ENCODE measurements around the gene C1GALT1C1L. TPM values are rescaled to one million over a fixed set of nuclear protein-coding genes. Genes with fewer than 3 reads are reported as not detected.
A peak's percentile ranks its signal among the peaks of the same experiment; 100 is the strongest.

C1GALT1C1L gene
- total and polyA plus RNA-seq, 2 of the 13 experiments (the other 11 are each of a cell fraction or from before 2014, with no cell fraction given): 1.3 to 2.4 TPM

- TF ChIP-seq KIAA2018 (CRISPR knock-in tag; IDR thresholded peaks at IDR 0.05; ENCODE audit: borderline replicate concordance) (peak; percentile 82; the same call in 1 of the 2 replicates), PRDM10 (CRISPR knock-in tag; IDR thresholded peaks at IDR 0.05; ENCODE audit: low read depth) (peak; percentile 55; the same call in 1 of the 2 replicates), KDM2A (CRISPR knock-in tag; IDR thresholded peaks at IDR 0.05; ENCODE audit: borderline replicate concordance, low read depth) (peak; percentile 94), KDM4B (CRISPR knock-in tag; IDR thresholded peaks at IDR 0.05) (peak; percentile 21; the same call in 1 of the 2 replicates), IKZF5 (CRISPR knock-in tag; IDR thresholded peaks at IDR 0.05) (peak; percentile 85), IKZF1 (IDR thresholded peaks at IDR 0.05) (no peak), KDM5B (CRISPR knock-in tag; IDR thresholded peaks at IDR 0.05; ENCODE audit: borderline replicate concordance) (peak; percentile 49; the same call in 1 of the 2 replicates), ZBTB42 (CRISPR knock-in tag; IDR thresholded peaks at IDR 0.05) (no peak), ZBTB2 (CRISPR knock-in tag; IDR thresholded peaks at IDR 0.05; ENCODE audit: low read depth) (0 out of 2 replicates have a peak, but pooled peaks have one; percentile 43)
Measured at GRCh38 chr2:43676322-43677050, at the start of gene C1GALT1C1L (continued).
